Activated CD8-positive, alpha-beta T cell treated with anti-CD3 and anti-CD28 coated beads for 36 hours (primary cell): ENCODE results near the gene ANKDD1B. TPM values are rescaled to one million over a fixed set of nuclear protein-coding genes. Genes with fewer than 3 reads are reported as not detected.
A peak's percentile ranks its signal among the peaks of the same experiment; 100 is the strongest.
"Not testable (repeated sequence)": the region's sequence is repeated elsewhere in the genome, so short reads cannot be mapped to it uniquely, and the experiment has no call there.

ENCODE experiments used
- ATAC-seq: fragments of 200-7000 bp; cut with Tn5 transposase; one replicate; pipeline ENCODE4 v1.10.0; 2021; ENCODE audit warnings: mild to moderate bottlenecking, moderate library complexity
- CTCF ChIA-PET: fragments of 350-600 bp; sonication (Branson Sonifier 250); formaldehyde crosslinking; loops from one replicate; lab custom pipeline; 2021; ENCODE audit warnings: antibody characterized with exemption; lab: Charles Lee
- POLR2A ChIA-PET: fragments of 350-600 bp; sonication (Branson Sonifier 250); formaldehyde crosslinking; loops from one replicate; lab custom pipeline; 2021; ENCODE audit warnings: antibody characterized with exemption; lab: Charles Lee
- DNase-seq: peaks from one replicate; pipeline ENCODE4 v3.0.0-alpha.2; 2020
- H3K27ac Mint-ChIP-seq: one replicate; pipeline ENCODE4 v1.8.0; 2021; ENCODE audit warnings: mild to moderate bottlenecking, mixed read lengths
- H3K27me3 Mint-ChIP-seq: one replicate; pipeline ENCODE4 v1.8.0; 2021; ENCODE audit warnings: mixed read lengths
- H3K36me3 Mint-ChIP-seq: one replicate; pipeline ENCODE4 v1.8.0; 2021; ENCODE audit warnings: low read depth, mixed read lengths
- H3K4me1 Mint-ChIP-seq: one replicate; pipeline ENCODE4 v1.8.0; 2021; ENCODE audit warnings: low read depth, mixed read lengths
- H3K4me3 Mint-ChIP-seq: one replicate; pipeline ENCODE4 v1.8.0; 2021; ENCODE audit warnings: mild to moderate bottlenecking, moderate library complexity, mixed read lengths
- H3K9me3 Mint-ChIP-seq: one replicate; pipeline ENCODE4 v1.8.0; 2021; ENCODE audit warnings: mixed read lengths
- intact Hi-C: fragments of 100-400 bp; cut with micrococcal nuclease; formaldehyde crosslinking; loops from one replicate; pipeline ENCODE4 v1.10.0; 2022
- total RNA-seq, 2 experiments: library from RNA; stranded (reverse); gene quantifications; one replicate each; pipeline ENCODE4 v1.2.3, GENCODE V29; 2021
- TF ChIP-seq, protein P1 (sequence below): fragments of 200-600 bp; IDR thresholded peaks from one replicate; pipeline ENCODE4 v1.8.0; 2022; ENCODE audit warnings: antibody characterized with exemption, mild to moderate bottlenecking

ANKDD1B gene
- not detected for total RNA-seq

DNA sequence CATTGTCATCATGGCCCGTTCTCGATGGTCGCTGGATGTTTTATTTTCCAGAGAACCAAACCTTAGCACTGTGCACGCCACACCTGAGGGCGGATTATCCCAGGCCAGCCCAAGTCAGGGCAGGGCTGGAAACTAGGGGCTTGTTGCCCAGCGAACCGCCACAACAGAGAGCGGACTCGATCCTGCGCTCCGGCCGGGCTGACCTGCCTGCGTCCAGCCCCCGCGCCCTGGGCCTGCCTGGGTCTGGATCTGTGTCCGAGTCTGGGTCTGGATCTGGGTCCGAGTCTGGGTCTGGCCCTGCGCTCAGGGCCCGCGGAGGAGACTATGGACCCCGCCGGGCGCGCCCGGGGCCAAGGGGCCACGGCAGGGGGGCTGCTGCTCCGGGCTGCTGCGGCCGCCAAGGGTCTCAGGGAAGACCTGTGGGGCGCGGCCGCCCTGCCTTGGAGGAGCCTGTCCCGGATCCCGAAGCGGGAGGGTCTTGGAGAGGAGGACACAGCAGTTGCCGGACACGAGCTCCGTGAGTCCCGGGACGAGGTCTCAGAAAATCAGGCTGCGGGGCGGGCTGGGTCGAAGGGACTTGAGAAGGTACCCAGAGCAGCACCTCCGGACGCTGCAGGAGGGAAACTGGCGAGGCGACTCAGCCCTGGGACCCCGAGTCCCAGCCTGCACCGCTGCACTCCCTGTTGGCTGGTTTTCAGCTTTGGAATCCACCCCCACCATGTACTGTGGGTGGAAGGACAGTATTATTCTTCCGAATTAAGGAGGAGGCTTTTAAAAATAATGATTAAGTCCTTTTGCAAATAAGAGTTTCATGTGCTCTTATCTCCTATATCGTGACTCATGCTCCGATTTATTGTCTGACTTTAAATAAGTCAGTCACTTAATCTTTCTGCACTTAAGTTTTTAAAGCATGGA lies at the start of gene ANKDD1B:
TSS of gene ANKDD1B (plus strand) at position 143 of the 915 bp plus-strand sequence. CDS start at position 325, 182 bp downstream.
- H3K27ac Mint-ChIP-seq: no peak within 1 kb of the TSS
- peaks cover 17% of the 10 kb centered on the region for H3K27me3 Mint-ChIP-seq
- peak within 1 kb of the TSS; percentile 19 for H3K4me3 Mint-ChIP-seq
- intact Hi-C loops: no loop called here
- ChIA-PET POLR2A (interaction anchor here (0.6 kb wide), 1 partner anchor 1946 kb away, joined by 3 read pairs; no protein-coding TSS in a partner anchor), CTCF (no interaction called here)
- H3K36me3 Mint-ChIP-seq: peaks cover 1% of the 10 kb centered on the region
- ATAC-seq (no peak), DNase-seq (peak; percentile 13)
- H3K4me1 Mint-ChIP-seq: peaks cover 5% of the 10 kb centered on the region
- TF ChIP-seq, protein P1, sequence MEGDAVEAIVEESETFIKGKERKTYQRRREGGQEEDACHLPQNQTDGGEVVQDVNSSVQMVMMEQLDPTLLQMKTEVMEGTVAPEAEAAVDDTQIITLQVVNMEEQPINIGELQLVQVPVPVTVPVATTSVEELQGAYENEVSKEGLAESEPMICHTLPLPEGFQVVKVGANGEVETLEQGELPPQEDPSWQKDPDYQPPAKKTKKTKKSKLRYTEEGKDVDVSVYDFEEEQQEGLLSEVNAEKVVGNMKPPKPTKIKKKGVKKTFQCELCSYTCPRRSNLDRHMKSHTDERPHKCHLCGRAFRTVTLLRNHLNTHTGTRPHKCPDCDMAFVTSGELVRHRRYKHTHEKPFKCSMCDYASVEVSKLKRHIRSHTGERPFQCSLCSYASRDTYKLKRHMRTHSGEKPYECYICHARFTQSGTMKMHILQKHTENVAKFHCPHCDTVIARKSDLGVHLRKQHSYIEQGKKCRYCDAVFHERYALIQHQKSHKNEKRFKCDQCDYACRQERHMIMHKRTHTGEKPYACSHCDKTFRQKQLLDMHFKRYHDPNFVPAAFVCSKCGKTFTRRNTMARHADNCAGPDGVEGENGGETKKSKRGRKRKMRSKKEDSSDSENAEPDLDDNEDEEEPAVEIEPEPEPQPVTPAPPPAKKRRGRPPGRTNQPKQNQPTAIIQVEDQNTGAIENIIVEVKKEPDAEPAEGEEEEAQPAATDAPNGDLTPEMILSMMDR: no peak
- H3K9me3 Mint-ChIP-seq: no peaks in the 10 kb centered on the region

DNA sequence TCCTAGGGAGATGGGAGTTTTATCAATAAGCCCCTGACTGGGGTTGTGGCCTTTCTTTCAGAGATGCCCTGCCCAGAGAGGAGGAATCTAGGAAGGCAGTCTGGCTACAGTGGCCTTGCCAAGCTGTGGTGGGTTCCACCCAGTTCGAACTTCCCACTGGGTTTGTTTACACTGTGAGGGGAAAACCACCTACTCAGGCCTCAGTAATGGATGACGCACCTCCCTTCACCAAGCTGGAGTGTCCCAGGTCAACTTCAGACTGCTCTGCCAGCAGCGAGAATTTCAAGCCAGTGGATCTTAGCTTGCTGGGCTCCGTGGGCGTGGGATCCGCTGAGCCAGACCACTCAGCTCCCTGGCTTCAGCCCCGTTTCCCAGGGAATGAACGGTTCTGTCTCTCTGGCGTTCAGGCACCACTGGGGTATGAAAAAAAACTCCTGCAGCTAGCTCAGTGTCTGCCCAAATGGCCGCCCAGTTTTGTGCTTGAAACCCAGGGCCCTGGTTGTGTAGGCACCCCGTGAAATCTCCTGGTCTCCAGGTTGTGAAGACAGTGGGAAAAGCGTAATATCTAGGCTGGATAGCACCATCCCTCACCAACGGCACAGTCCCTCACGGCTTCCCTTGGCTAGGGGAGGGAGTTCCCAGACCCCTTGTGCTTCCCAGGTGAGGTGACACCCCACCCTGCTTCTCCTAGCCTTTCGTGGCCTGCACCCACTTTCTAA lies 45.1 kb upstream of the ANKDD1B start:
- POLR2A ChIA-PET: interaction anchor here (0.7 to 1.2 kb wide), 2 partner anchors 54 to 200 kb away, joined by 3 to 4 read pairs; no protein-coding TSS in a partner anchor
- H3K4me3 Mint-ChIP-seq: peak overlapping the region; percentile 62

DNA sequence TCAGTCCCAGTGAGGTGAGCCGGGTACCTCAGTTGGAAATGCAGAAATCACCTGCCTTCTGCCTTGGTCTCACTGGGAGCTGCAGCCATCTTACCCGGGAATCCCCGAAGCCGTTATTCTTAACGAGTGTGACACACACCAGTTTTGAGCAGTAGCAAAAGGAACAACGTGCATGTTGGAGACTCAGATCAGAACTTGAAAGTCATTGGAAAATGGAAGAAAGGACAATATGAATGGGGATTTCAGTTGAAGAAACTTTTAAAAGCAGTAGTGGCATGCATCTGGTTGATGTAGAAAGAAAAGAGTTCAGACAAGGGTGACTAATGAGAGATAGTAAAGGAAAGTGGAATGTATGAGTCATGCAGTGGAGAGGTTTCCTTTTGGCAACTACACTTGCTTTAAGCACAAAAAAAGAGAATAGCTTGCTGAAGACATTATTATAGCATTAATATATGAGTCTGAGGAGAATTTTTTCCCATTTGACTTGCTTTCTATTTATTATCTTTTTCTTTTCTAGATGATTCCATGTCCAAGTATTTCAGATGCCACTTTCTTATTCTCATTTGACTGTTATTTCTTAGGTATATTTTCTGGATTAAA lies 44.4 kb upstream of the ANKDD1B start:
- Mint-ChIP-seq H3K27me3 (no peaks in the 10 kb centered on the region), H3K9me3 (peaks cover 25% of the 10 kb centered on the region), H3K4me3 (peak overlapping the region; percentile 62), H3K36me3 (peaks cover 55% of the 10 kb centered on the region), H3K27ac (peak overlapping the region; percentile 96), H3K4me1 (peaks cover 54% of the 10 kb centered on the region)
- ChIA-PET CTCF (interaction anchor here (1.2 kb wide), 1 partner anchor 112 kb away, joined by 3 read pairs; no protein-coding TSS in a partner anchor), POLR2A (interaction anchor here (0.7 kb wide), 2 partner anchors 8 to 41 kb away, joined by 3 to 4 read pairs; no protein-coding TSS in a partner anchor)
- DNase-seq (peak; percentile 68), ATAC-seq (peak; percentile 85)
- TF ChIP-seq, protein P1: no peak
- intact Hi-C loops: loop anchor here (5.0 kb wide), 1 partner anchor 55 kb away; the partner anchor contains the start of genes CERT1 and POLK

More for the DNA sequence above, 45.1 kb upstream of the ANKDD1B start:
- not testable (repeated sequence) for H3K27me3 Mint-ChIP-seq, ATAC-seq
- CTCF ChIA-PET: interaction anchor here (1.2 kb wide), 1 partner anchor 113 kb away, joined by 3 read pairs; no protein-coding TSS in a partner anchor
- DNase-seq: peak; percentile 8
- Mint-ChIP-seq H3K9me3 (peaks cover 25% of the 10 kb centered on the region), H3K27ac (peak overlapping the region; percentile 96), H3K4me1 (peaks cover 52% of the 10 kb centered on the region), H3K36me3 (peaks cover 56% of the 10 kb centered on the region)
- intact Hi-C loops: loop anchor here (5.0 kb wide), 1 partner anchor 54 kb away; the partner anchor contains the start of genes CERT1 and POLK

DNA sequence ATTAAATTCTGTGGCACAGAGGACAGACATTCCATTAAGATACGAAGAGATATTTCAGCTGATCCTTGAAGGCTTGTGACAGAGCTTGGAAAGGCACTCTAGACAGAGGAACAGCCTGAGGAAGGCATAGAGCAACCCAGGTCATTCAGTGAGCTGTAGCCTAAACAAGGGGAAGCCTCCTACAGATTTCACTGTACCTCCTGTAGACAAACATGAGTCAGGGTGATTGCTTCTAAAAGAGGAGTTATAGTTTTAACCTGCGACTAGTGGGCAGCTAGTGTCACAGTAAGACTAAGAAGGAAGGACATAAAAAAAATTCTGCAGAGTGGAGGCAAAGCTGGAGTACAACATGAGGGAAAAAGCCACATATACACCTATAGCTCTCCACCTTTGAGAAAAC lies 43.5 kb upstream of the ANKDD1B start:
- ChIA-PET CTCF (interaction anchor here (0.8 kb wide), 1 partner anchor 58 kb away, joined by 3 read pairs; no protein-coding TSS in a partner anchor), POLR2A (no interaction called here)
- ATAC-seq (peak; percentile 72), DNase-seq (peak; percentile 17)
- no peaks in the 10 kb centered on the region for H3K27me3 Mint-ChIP-seq
- H3K4me1 Mint-ChIP-seq: peaks cover 54% of the 10 kb centered on the region
- TF ChIP-seq, protein P1: no peak
- H3K4me3 Mint-ChIP-seq: no peak overlapping the region
- peaks cover 20% of the 10 kb centered on the region for H3K9me3 Mint-ChIP-seq
- peaks cover 50% of the 10 kb centered on the region for H3K36me3 Mint-ChIP-seq
- peak overlapping the region; percentile 96 for H3K27ac Mint-ChIP-seq
- intact Hi-C loops: loop anchor here (5.0 kb wide), 1 partner anchor 55 kb away; the partner anchor contains the start of genes CERT1 and POLK
